ENCODE results near the gene DYNLRB2. TPM values are rescaled to one million over a fixed set of nuclear protein-coding genes. Genes with fewer than 3 reads are reported as not detected.

DYNLRB2 gene
- total and polyA plus RNA-seq, 2 of the 13 experiments (the other 11 are each of a cell fraction or from before 2014, with no cell fraction given): not detected

DNA sequence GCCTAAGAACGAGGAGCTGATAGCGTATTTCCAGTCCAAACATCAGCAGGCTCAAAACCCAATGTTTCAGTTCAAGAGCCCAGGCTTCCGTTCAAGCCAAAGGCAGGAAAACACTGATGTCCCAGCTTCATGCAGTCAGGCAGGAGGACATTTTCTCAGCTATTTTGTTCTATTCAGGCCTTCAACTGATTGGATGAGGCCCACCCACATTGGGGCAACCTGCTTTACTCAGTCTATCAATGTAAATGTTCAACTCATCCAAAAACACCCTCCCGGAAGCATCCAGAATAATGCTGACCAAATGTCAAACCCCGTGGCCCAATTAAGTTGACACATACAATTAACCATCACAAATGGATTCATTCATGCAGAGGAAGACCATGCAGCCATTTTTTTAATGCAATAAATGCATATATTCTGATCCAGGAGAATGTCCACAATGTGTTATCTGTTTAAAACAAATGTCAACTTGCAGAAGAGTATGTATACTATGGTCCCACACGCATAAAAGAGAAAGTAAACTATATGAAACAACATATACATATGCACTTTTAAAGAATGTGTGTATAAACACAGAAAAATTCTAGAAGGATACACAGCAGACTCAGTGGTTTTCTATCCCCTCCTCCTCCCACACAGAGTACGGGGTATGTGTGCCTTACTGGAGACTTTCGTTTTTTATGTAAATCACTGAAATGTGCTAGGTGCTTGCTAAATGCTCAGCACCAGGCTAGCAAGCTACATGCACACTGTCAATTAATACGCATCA lies 28.8 kb upstream of the DYNLRB2 start:
- ChIA-PET POLR2A (no interaction called here), CTCF (ENCODE audit: low intra/inter-chr PET ratio, low total read pairs) (no interaction called here)
- H3K9me3 ChIP-seq (ENCODE audit: low read length): no peaks in the 10 kb centered on the region
- H3K27ac ChIP-seq (ENCODE audit: extremely low read length, insufficient read depth, low read length): no peak overlapping the region
- TF ChIP-seq ATRX (CRISPR knock-in tag; IDR thresholded peaks at IDR 0.05; ENCODE audit: borderline replicate concordance) (no peak), FOXA3 (CRISPR knock-in tag; IDR thresholded peaks at IDR 0.05) (no peak), ZKSCAN8 (CRISPR knock-in tag; IDR thresholded peaks at IDR 0.05; ENCODE audit: borderline replicate concordance) (no peak), ZNF569 (CRISPR knock-in tag; IDR thresholded peaks at IDR 0.05; ENCODE audit: borderline replicate concordance) (no peak), ZNF333 (CRISPR knock-in tag; IDR thresholded peaks at IDR 0.05; ENCODE audit: borderline replicate concordance) (no peak), TEAD3 (CRISPR knock-in tag; optimal IDR thresholded peaks at IDR 0.05; ENCODE audit: borderline replicate concordance) (no peak), NFRKB (IDR thresholded peaks at IDR 0.05) (no peak), KMT2B (CRISPR knock-in tag; IDR thresholded peaks at IDR 0.05) (no peak), HMGXB4 (CRISPR knock-in tag; IDR thresholded peaks at IDR 0.05; ENCODE audit: borderline replicate concordance in 1 of 2, low read depth in 1 of 2) (no peak), AHR (CRISPR knock-in tag; IDR thresholded peaks at IDR 0.05) (no peak), ZNF530 (CRISPR knock-in tag; IDR thresholded peaks at IDR 0.05; ENCODE audit: low read depth) (no peak), ZNF510 (CRISPR knock-in tag; IDR thresholded peaks at IDR 0.05; ENCODE audit: low read depth) (no peak), PHF5A (CRISPR knock-in tag; IDR thresholded peaks at IDR 0.05; ENCODE audit: low read depth, unreplicated experiment) (no peak), SIN3A (IDR thresholded peaks at IDR 0.05; ENCODE audit: borderline replicate concordance, low read depth, low read length) (no peak)
- TF ChIP-seq, protein P1, sequence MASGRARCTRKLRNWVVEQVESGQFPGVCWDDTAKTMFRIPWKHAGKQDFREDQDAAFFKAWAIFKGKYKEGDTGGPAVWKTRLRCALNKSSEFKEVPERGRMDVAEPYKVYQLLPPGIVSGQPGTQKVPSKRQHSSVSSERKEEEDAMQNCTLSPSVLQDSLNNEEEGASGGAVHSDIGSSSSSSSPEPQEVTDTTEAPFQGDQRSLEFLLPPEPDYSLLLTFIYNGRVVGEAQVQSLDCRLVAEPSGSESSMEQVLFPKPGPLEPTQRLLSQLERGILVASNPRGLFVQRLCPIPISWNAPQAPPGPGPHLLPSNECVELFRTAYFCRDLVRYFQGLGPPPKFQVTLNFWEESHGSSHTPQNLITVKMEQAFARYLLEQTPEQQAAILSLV (CRISPR knock-in tag; IDR thresholded peaks at IDR 0.05; ENCODE audit: borderline replicate concordance): no peak
- DNase-seq (ENCODE audit: low spot score): no peak
- intact Hi-C loops (cut with micrococcal nuclease; ENCODE audit: unreplicated experiment) (no loop called here), in situ Hi-C loops (cut with HindIII; ENCODE audit: extremely low pct_ligation_motif_present, low pct_unique_long_range_greater_than_20kb) (loop anchor here (10.0 kb wide), 1 partner anchor 57 kb away; no protein-coding TSS in a partner anchor)
- no peaks in the 10 kb centered on the region for H3K79me2 ChIP-seq (ENCODE audit: insufficient read depth, low read length)
- no peak for ATAC-seq
- WGBS (ENCODE audit: low lambda C conversion rate): 37% methylated on average over 9 of the region's 9 CpGs
- H4K20me1 ChIP-seq (ENCODE audit: insufficient read depth, low read length): no peaks in the 10 kb centered on the region
- FAIRE-seq: no peak
- no peaks in the 10 kb centered on the region for H3K36me3 ChIP-seq (replicated peaks in 1 of 2; ENCODE audit: control insufficient read depth in 1 of 2, insufficient read depth in 2 of 2, low read length in 2 of 2)
- H3K27me3 ChIP-seq (ENCODE audit: control insufficient read depth in 1 of 2, insufficient read depth in 2 of 2, low read length in 2 of 2): no peaks in the 10 kb centered on the region; a peak in 2 of 5 replicates
- H2AFZ ChIP-seq (ENCODE audit: low read length): no peak overlapping the region
- no peaks in the 10 kb centered on the region for H3K4me1 ChIP-seq (ENCODE audit: insufficient read depth, low read length)
- BruUV-seq (replicated peaks): no TSS peak
- H3K9ac ChIP-seq (ENCODE audit: insufficient read depth, low read depth, low read length): no peak overlapping the region
- H3K4me2 ChIP-seq (ENCODE audit: low read depth, low read length): no peak overlapping the region
- no peak overlapping the region for H3K4me3 ChIP-seq (replicated peaks in 1 of 3; ENCODE audit: insufficient read depth in 1 of 3, low read depth in 2 of 3, low read length in 3 of 3)

Measured in HepG2 (cell line).